ENCODE measurements around the gene S1PR4.

- TF ChIP-seq POLR2A (IDR thresholded peaks at IDR 0.05; ENCODE audit: low read depth, low read length) (no peak), POLR2AphosphoS5 (IDR thresholded peaks at IDR 0.05; ENCODE audit: low read depth, low read length) (no peak)
Measured at GRCh38 chr19:3149526-3150505, 28.8 kb upstream of the S1PR4 start.

All from GM12891 (cell line).